ENCODE results near the gene PPP1R14D. TPM values are rescaled to one million over a fixed set of nuclear protein-coding genes. Genes with fewer than 3 reads are reported as not detected.

Gene PPP1R14D
- total RNA-seq: not detected

- DNase-seq (ENCODE audit: low spot score in 2 of 2): no peak
- H3K36me3 ChIP-seq: no peaks in the 10 kb centered on the region
- no peaks in the 10 kb centered on the region for H3K27me3 ChIP-seq
- TF ChIP-seq POLR2A (IDR thresholded peaks at IDR 0.05) (no peak), CTCF (IDR thresholded peaks at IDR 0.05) (no peak), POLR2AphosphoS5 (IDR thresholded peaks at IDR 0.05) (no peak), EP300 (IDR thresholded peaks at IDR 0.05) (no peak)
- H3K9me3 ChIP-seq: no peaks in the 10 kb centered on the region
- 96% methylated on average over 5 of the region's 6 CpGs for WGBS
- H3K4me1 ChIP-seq: no peaks in the 10 kb centered on the region
- H3K27ac ChIP-seq: no peak within 1 kb of the TSS
- no peak within 1 kb of the TSS for H3K4me3 ChIP-seq
These were observed at the start of gene PPP1R14D for GRCh38 chr15:40828447-40829036. Gene PPP1R14D (minus strand): TSS chr15:40828708. CDS start chr15:40828641, 67 bp downstream.

GRCh38 chr15:40877694-40878093 lies 49.2 kb upstream of the PPP1R14D start:
- Histone ChIP-seq H3K4me3 (no peak overlapping the region), H3K27me3 (no peaks in the 10 kb centered on the region), H3K4me1 (peaks cover 34% of the 10 kb centered on the region), H3K9me3 (no peaks in the 10 kb centered on the region), H3K27ac (no peak overlapping the region), H3K36me3 (no peaks in the 10 kb centered on the region)
- WGBS: 58% methylated on average over 2 of the region's 2 CpGs
- DNase-seq (ENCODE audit: low spot score in 2 of 2): no peak
- no peak for TF ChIP-seq POLR2AphosphoS5 (IDR thresholded peaks at IDR 0.05)
- no peak for TF ChIP-seq EP300 (IDR thresholded peaks at IDR 0.05)
- TF ChIP-seq CTCF (IDR thresholded peaks at IDR 0.05): no peak
- no peak for TF ChIP-seq POLR2A (IDR thresholded peaks at IDR 0.05)

GRCh38 chr15:40875991-40876730 lies 47.7 kb upstream of the PPP1R14D start:
- H3K36me3 ChIP-seq: no peaks in the 10 kb centered on the region
- H3K9me3 ChIP-seq: no peaks in the 10 kb centered on the region
- no peak overlapping the region for H3K4me3 ChIP-seq
- H3K4me1 ChIP-seq: peaks cover 41% of the 10 kb centered on the region
- H3K27me3 ChIP-seq: no peaks in the 10 kb centered on the region
- WGBS: 79% methylated on average over 6 of the region's 6 CpGs
- TF ChIP-seq POLR2AphosphoS5 (IDR thresholded peaks at IDR 0.05): no peak
- no peak for DNase-seq (ENCODE audit: low spot score in 2 of 2)
- H3K27ac ChIP-seq: no peak overlapping the region

- peaks cover 50% of the 10 kb centered on the region for H3K4me1 ChIP-seq
- under 1% methylated on average over 23 of the region's 74 CpGs for WGBS
These were observed 45.4 kb upstream of the PPP1R14D start, which contains the start of gene RHOV for GRCh38 chr15:40873694-40874561. Gene RHOV (minus strand): TSS chr15:40874234. CDS start chr15:40874139, 95 bp downstream.

More at GRCh38 chr15:40873694-40874561, 45.4 kb upstream of the PPP1R14D start, which contains the start of gene RHOV:
- no peaks in the 10 kb centered on the region for H3K36me3 ChIP-seq
- H3K27me3 ChIP-seq: no peaks in the 10 kb centered on the region
- H3K9me3 ChIP-seq: no peaks in the 10 kb centered on the region
- peak within 1 kb of the TSS; percentile 65 for H3K4me3 ChIP-seq
- H3K27ac ChIP-seq: peak within 1 kb of the TSS; percentile 92
- TF ChIP-seq POLR2A (IDR thresholded peaks at IDR 0.05): no peak
- TF ChIP-seq CTCF (IDR thresholded peaks at IDR 0.05): peak in 1 of 2 donors; percentile 41
- TF ChIP-seq POLR2AphosphoS5 (IDR thresholded peaks at IDR 0.05): peak in 1 of 3 donors; percentile 12
- TF ChIP-seq EP300 (IDR thresholded peaks at IDR 0.05): no peak
- peak in 1 of 2 donors; percentile 80 for DNase-seq (ENCODE audit: low spot score in 2 of 2)
